ENCODE results near the gene SAXO2.
"Not testable (repeated sequence)": the region's sequence is repeated elsewhere in the genome, so short reads cannot be mapped to it uniquely, and the experiment has no call there.

The SAXO2 gene

GRCh38 chr15:82324831-82325230 is 62.2 kb downstream of the SAXO2 start:
- in situ Hi-C loops (cut with HindIII; ENCODE audit: low pct_ligation_motif_present, low pct_unique_long_range_greater_than_20kb, low sequenced_read_pairs); DNase-seq: not testable (repeated sequence)

GRCh38 chr15:82325646-82326045 is 63.0 kb downstream of the SAXO2 start:
- DNase-seq; in situ Hi-C loops (cut with HindIII; ENCODE audit: low pct_ligation_motif_present, low pct_unique_long_range_greater_than_20kb, low sequenced_read_pairs): not testable (repeated sequence)

- in situ Hi-C loops (cut with HindIII; ENCODE audit: low pct_ligation_motif_present, low pct_unique_long_range_greater_than_20kb, low sequenced_read_pairs); DNase-seq: not testable (repeated sequence)
These were observed 64.3 kb downstream of the SAXO2 start for GRCh38 chr15:82326896-82327295.

DNA sequence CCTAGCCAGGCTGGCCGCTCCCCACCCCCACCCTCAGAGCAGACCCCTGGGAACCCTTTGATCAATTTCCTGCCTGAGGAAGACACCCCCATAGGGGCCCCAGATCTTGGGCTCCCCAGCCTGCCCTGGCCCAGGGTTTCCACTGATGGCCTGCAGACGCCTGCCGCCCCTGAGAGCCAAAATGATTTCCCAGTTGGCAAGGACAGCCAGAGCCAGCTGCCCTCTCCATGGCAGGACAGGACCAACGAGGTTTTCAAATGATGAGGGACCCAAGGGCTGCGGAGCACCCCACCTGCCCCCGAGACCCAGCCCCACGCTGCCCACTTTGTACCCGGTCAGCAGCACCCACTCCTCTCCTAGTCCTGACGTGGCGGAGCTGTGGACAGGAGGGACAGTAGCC is 64.8 kb downstream of the SAXO2 start:
- in situ Hi-C loops (cut with HindIII; ENCODE audit: low pct_ligation_motif_present, low pct_unique_long_range_greater_than_20kb, low sequenced_read_pairs); DNase-seq: not testable (repeated sequence)

- in situ Hi-C loops (cut with HindIII; ENCODE audit: low pct_ligation_motif_present, low pct_unique_long_range_greater_than_20kb, low sequenced_read_pairs); DNase-seq: not testable (repeated sequence)
These were observed 66.4 kb downstream of the SAXO2 start for GRCh38 chr15:82329039-82329438.

DNA sequence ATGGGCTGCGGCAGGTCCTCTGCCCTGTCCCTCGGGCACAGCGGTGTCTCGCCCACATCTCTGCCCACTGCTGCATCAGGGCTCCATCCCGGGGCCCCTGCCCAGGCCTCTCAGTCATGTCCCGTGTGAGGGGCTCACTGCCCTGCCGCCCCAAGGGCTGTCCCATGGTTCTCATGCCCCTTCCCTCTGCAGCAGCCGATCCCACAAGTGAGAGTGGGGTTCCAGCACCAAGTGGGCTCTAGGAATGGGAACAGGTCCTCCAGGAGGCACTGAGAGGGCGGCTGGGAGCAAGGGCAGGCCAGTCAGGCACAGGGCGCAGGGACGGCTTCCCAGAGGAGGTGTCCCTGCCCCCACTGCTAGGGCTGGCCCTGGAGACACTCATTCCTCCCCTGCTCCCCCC is 68.3 kb downstream of the SAXO2 start:
- in situ Hi-C loops (cut with HindIII; ENCODE audit: low pct_ligation_motif_present, low pct_unique_long_range_greater_than_20kb, low sequenced_read_pairs); DNase-seq: not testable (repeated sequence)

GRCh38 chr15:82331576-82332304 is 69.1 kb downstream of the SAXO2 start:
- in situ Hi-C loops (cut with HindIII; ENCODE audit: low pct_ligation_motif_present, low pct_unique_long_range_greater_than_20kb, low sequenced_read_pairs); DNase-seq: not testable (repeated sequence)

- in situ Hi-C loops (cut with HindIII; ENCODE audit: low pct_ligation_motif_present, low pct_unique_long_range_greater_than_20kb, low sequenced_read_pairs); DNase-seq: not testable (repeated sequence)
These were observed 70.3 kb downstream of the SAXO2 start for GRCh38 chr15:82332711-82333602.

GRCh38 chr15:82333603-82334553 is 71.3 kb downstream of the SAXO2 start:
- DNase-seq; in situ Hi-C loops (cut with HindIII; ENCODE audit: low pct_ligation_motif_present, low pct_unique_long_range_greater_than_20kb, low sequenced_read_pairs): not testable (repeated sequence)

Measured in ACHN (cell line).